Kasumi-1 (cell line): Measurements from ENCODE around the gene AGBL4.
A peak's percentile ranks its signal among the peaks of the same experiment; 100 is the strongest.

Experiments used
- DNase-seq, 2 experiments: peaks; one replicate each; lab custom pipeline; 2025; lab: John Stamatoyannopoulos, UW

AGBL4 gene

GRCh38 chr1:48581270-48581669, 1442.5 kb downstream of the AGBL4 start:
- DNase-seq, result no peak

GRCh38 chr1:48576565-48576964, 1447.2 kb downstream of the AGBL4 start:
- DNase-seq, result no peak

GRCh38 chr1:48572646-48573258, 1451.0 kb downstream of the AGBL4 start:
- DNase-seq, result peak; percentile 18 to 35

GRCh38 chr1:48572134-48572533, 1451.6 kb downstream of the AGBL4 start:
- no peak for DNase-seq

GRCh38 chr1:48571303-48571987, 1452.3 kb downstream of the AGBL4 start:
- DNase-seq, result no peak

- DNase-seq, result no peak
Observed at GRCh38 chr1:48570568-48570967, 1453.2 kb downstream of the AGBL4 start.

- DNase-seq, result no peak
Observed at GRCh38 chr1:48568501-48568900, 1455.3 kb downstream of the AGBL4 start.

- DNase-seq, result no peak
Observed at GRCh38 chr1:48566492-48566891, 1457.3 kb downstream of the AGBL4 start.

GRCh38 chr1:48563021-48563420, 1460.7 kb downstream of the AGBL4 start:
- DNase-seq, result no peak

- no peak for DNase-seq
Observed at GRCh38 chr1:48561444-48561843, 1462.3 kb downstream of the AGBL4 start.

GRCh38 chr1:48560577-48560976, 1463.2 kb downstream of the AGBL4 start:
- DNase-seq, result no peak

- no peak for DNase-seq
Observed at GRCh38 chr1:48560116-48560515, 1463.6 kb downstream of the AGBL4 start.

- no peak for DNase-seq
Observed at GRCh38 chr1:48558366-48558765, 1465.4 kb downstream of the AGBL4 start.

- DNase-seq, result no peak
Observed at GRCh38 chr1:48556186-48556850, 1467.4 kb downstream of the AGBL4 start.

GRCh38 chr1:48555271-48555670, 1468.5 kb downstream of the AGBL4 start:
- no peak for DNase-seq

GRCh38 chr1:48552903-48553606, 1470.7 kb downstream of the AGBL4 start:
- no peak for DNase-seq

- DNase-seq, result no peak
Observed at GRCh38 chr1:48552420-48552819, 1471.3 kb downstream of the AGBL4 start.

- DNase-seq, result no peak
Observed at GRCh38 chr1:48548985-48549384, 1474.8 kb downstream of the AGBL4 start.

GRCh38 chr1:48547561-48548220, 1476.1 kb downstream of the AGBL4 start:
- no peak for DNase-seq

GRCh38 chr1:48543854-48544253, 1479.9 kb downstream of the AGBL4 start:
- no peak for DNase-seq

- no peak for DNase-seq
Observed at GRCh38 chr1:48540587-48540986, 1483.2 kb downstream of the AGBL4 start.

GRCh38 chr1:48536477-48536876, 1487.3 kb downstream of the AGBL4 start:
- no peak for DNase-seq
